Stimulated activated CD8-positive, alpha-beta memory T cell treated with anti-CD3 and anti-CD28 coated beads, Interleukin-15, amount 100 ng/mL, for 48 hours (primary cell): ENCODE data around the gene SHC3.

Experiments used
- DNase-seq, 2 donors: peaks; one replicate each; pipeline ENCODE4 v3.0.0-alpha.2; 2020; ENCODE audit warnings: low read depth in 2 of 2

The SHC3 gene

GRCh38 chr9:89109666-89110065, 69.0 kb downstream of the SHC3 start:
- no peak for DNase-seq

DNA sequence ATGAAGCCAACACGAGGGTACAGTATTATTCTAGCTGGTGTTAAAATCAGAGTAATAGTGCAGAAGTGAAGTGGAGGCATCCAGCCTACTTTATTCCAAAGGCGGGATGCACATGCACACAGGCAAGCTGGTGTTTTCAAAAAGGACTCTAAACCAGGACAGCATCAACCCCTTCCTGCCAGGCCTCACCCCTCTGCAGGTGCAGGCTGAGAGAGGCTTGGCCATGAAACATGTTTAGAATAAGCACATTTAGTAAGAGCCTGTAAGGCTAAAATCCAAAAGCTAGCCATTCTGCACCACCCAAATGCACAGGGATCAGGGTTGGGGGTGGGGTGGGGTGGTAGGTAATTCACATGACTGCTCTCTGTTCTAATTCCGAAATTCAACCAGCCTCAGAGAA, 71.2 kb downstream of the SHC3 start:
- no peak for DNase-seq

DNA sequence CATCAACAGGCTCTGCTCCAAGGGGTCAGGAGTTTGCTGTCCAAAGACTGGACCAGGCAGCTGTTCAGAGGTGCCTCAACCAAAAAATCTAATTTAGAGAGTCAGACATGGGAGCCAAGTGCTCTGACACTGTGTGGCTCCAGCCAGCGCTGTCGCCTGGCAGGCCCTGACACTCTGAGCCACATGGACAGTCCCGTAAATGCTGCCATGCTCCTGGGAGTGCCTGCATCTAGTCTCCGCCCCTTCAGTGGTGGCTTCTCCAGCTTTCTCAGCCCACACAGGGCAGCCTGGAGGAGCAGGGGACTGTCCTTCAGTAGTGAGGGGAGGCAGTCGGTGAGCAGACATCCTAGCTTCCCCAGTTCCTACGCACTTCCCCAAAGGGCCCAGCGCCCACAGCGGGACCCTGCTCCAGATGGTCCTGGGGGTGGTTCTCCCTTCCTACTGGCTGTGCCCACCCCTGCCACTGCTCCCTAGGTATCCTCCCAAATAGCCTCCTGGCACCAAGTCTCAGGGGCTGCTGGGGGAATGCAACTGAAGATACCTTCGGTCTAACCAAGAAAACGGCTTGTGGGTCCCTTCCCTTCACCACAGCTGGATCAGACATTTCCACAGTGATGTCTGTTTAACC, 72.3 kb downstream of the SHC3 start:
- no peak for DNase-seq

DNA sequence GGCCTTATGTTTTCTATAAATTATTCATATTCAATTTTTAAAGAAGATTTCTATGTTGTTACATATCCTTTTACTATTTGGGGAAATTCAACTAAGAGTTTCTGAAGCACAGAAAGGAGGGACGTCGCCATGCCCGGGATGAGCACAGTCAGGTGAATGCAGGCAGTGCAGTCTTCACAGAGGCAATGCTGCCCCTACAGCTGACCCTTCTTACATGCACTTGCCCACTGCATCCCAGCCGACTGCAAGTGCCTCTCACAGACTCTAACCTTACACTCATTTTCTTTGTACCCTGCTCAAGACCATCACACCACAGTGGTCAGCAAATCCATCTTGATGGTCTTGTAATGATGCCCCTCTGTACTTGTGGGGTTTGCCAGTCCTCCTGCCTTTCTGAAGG, 73.8 kb downstream of the SHC3 start:
- DNase-seq, result no peak

- DNase-seq, result no peak
Observed at GRCh38 chr9:89097219-89097618, 81.4 kb downstream of the SHC3 start.

GRCh38 chr9:89096807-89097206, 81.8 kb downstream of the SHC3 start:
- DNase-seq, result no peak

- no peak for DNase-seq
Observed at GRCh38 chr9:89095761-89096528, 82.7 kb downstream of the SHC3 start.

DNA sequence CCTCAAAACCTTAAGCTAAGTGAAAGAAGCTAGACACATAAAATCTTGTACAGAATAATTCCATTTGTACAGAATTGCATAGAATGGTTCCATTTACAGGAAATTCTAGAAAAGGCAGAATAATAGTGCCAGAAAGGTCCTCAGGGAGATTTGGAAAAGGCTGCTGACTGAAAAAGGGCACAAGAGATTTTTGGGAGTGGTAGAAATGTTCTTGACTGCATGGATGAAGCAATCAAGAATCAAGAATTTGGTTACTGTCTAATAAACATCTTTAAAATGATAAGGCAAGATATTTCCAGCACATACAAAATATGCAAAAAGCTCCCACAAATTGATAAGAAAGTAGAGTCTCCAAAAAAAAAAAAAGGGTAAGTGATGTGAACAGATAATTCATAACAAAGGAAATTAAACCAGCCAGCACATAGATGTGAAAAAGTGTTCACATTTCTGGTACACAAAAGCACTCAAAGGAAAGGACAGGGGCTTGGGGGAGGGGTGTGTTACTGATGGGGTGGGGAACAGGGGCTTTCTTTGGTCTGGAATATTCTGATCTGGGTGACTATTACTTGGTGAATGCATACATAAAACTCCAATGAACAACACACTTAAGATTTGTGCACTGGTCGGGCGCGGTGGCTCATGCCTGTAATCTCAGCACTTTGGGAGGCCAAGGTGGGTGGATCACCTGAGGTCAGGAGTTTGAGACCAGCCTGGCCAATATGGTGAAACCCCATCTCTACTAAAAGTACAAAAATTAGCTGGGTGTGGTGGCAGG, 85.2 kb downstream of the SHC3 start:
- no peak for DNase-seq

GRCh38 chr9:89089176-89089575, 89.4 kb downstream of the SHC3 start:
- no peak for DNase-seq

DNA sequence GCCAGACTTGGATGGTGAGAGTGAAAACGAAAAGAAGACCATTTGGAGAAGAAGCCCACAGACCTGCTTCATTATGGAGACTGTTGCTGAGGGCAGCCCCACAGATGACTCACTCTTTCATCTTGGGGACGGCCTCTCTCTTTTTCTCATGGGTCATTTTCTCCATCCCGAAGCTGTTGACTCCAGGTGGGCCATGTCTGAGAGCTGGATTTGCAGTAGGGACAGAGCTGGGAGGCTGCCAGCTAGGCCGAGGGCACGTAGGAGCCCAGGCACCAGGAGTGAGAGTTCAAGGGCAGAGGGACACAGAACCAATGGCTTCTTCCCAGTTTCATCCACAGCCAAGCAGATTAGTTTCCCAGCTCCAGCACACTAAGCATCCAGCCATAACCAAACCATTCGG, 95.0 kb downstream of the SHC3 start:
- no peak for DNase-seq

- DNase-seq, result no peak
Observed at GRCh38 chr9:89080193-89080592, 98.4 kb downstream of the SHC3 start.

DNA sequence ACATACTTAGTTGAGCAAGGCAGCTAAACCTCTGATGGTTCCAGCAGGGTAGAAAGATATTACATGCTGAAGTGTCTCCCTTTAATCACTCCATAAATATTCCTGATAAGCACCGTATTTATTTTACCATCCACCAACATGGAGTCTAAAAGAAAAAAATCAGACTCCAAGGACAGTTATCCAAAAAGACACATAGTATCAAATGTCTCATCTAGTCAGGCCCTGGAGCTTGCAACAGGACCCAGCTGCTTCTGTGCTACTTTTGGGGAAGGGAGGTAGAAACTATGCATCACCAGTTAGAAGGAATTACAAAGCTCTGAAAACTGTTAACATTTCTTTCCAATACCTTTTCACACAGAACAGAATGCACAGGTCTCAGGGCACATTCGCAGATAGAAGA, 99.2 kb downstream of the SHC3 start:
- DNase-seq, result no peak

DNA sequence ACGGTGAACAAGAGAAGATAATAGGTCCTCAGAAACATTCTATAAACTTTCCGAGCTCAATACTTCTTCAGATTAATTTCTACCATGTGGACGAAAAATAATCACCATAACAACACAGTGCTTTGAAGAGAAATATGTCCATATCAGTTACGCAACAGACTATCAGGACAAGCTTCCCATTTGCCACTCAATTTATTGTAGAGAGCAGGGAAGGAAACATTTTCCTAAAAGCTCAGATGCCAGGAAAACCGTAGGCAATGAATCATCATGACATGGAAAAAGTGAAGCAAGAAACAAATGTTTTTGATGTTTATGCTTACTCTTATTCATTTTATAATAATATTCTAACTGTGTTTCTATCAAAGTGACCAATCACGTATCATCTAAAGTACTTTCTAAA, 99.8 kb downstream of the SHC3 start:
- no peak for DNase-seq

DNA sequence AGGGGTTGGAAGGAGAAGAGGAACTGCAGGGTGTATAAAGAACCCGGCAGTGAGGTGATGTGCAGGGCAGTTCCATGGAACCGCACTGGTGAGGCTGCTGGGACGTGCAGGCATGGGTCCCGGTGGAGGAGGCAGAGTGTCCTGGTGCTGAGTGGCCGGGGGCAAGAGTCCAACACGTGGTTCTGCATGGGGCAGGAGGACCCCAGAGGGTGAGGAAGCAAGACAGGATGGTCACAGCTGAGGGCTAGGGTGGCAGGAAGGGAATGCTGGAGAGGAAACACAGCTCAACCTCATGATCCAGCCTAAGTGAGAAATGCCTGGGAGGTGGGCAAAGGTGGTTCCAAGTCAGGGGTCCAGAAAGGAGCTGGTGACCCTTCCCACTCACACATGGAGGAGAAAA, 100.2 kb downstream of the SHC3 start:
- DNase-seq, result no peak

DNA sequence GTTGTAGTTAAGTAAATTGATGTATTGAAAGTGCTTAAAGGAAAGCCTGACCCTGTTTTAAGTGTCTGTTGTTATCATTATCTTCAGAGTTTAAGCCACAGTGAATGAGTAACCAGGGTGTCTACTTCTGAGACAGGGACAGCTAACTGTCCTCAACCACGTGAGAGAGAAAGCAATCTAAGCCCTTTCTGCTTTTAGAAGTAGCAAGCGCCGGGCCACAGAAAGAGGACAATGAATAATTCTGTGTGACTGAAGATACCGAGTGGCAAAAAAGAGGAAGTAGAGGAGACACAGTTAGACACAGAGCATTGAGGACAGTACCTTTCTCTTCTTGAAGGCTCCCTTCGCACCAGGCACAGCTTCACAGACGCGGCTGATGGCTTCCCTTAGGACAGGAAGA, 101.1 kb downstream of the SHC3 start:
- no peak for DNase-seq

DNA sequence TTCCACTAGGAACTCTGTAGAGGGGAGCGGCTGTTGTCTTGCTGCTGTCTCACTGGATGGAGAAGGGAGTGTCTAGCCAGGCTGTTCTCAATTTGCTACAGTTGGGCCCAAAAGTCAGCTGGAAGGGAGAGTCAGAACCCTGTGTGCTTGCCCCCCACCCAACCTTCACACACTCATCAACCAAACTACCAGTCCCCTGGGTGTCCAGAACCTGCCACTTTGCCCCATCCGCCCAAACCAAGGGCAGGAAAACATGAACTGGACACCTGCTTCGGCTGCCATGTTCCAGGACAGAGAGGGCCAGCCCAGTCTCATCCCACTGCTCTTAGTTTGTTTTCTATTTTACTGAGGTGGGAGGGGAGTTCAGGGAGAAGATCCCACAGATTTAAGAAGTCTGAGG, 105.2 kb downstream of the SHC3 start:
- no peak for DNase-seq

DNA sequence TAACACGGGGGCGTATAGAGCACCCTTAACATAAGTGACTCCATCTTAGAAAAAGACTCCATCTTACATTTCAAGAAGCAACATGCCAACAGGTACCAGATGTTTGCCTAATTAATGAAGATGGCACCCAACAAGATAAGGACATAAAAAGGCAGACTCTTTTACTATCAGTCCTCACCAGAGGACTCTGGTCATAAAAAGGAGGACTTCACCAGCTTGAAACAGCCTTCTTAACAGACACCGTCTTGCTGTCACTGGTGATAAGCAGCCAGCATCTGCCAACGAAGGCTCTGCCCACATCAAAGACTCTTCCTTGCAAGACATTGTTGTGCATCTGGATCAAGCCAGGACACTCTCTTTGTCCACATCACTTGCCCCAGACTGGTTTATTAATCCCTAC, 107.0 kb downstream of the SHC3 start:
- DNase-seq, result no peak

DNA sequence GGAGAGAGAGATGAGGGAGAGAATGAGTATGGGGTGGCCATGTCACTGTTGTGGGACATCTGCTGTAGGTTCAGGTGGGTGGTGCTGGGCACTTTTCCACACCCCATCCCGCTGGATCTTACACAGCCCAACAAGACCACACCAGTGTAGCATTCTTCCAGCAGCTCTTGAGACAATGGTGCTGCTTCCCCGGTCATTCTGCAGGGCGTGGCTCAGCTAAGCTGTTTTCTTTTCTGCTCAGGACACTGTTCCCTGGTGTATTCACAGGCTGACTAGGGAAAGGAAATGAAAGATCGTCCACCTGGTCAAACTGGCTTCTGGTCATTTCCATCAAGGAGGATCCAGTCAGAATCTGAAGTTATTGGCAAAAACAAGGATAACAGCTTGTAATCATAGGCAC, 111.8 kb downstream of the SHC3 start:
- DNase-seq, result no peak

- no peak for DNase-seq
Observed at GRCh38 chr9:89065921-89066320, 112.7 kb downstream of the SHC3 start.

GRCh38 chr9:89060790-89061189, 117.8 kb downstream of the SHC3 start:
- no peak for DNase-seq

DNA sequence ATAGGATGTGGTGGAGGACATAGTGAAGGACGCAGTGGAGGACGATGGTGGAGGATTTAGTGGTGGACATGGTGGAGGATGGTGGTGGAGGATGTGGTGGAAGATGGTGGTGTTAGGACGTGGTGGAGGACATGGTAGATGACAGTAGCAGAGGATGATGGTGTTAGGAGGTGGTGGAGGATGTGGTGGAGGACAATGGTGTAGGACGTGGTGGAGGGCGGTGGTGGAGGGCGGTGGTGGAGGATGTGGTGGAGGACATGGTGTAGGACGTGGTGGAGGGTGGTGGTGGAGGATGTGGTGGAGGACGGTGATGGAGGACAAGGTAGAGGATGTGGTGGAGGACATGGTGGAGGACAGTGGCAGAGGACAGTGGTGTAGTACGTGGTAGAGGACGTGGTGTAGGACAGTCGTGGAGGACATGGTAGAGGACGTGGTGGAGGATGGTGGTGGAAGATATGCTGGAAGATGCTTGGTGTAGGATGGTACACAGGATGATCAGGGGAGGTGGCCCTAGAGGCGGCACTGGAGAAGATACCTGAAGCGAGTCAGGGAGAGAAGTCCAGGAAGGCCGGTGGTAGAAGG, 118.6 kb downstream of the SHC3 start:
- DNase-seq, result no peak

- DNase-seq, result no peak
Observed at GRCh38 chr9:89058906-89059305, 119.7 kb downstream of the SHC3 start.
